Skin of body (tissue), 2 donors: ENCODE measurements around the gene JAM3. TPM values are rescaled to one million over a fixed set of nuclear protein-coding genes. Genes with fewer than 3 reads are reported as not detected.

Source experiments
- DNase-seq: peaks from one replicate; lab custom pipeline; 2025; lab: John Stamatoyannopoulos, UW
- total RNA-seq: library from RNA; depleted of rRNA; stranded (reverse); fragments of >200 nt; gene quantifications from one replicate; pipeline ENCODE4 v1.2.3, GENCODE V29; 2014

Gene JAM3
- total RNA-seq, 1 donor from 2014 or later, result 41.0 TPM

- no peak for DNase-seq
These were observed 29.0 kb upstream of the JAM3 start for GRCh38 chr11:134039726-134040385.

DNA sequence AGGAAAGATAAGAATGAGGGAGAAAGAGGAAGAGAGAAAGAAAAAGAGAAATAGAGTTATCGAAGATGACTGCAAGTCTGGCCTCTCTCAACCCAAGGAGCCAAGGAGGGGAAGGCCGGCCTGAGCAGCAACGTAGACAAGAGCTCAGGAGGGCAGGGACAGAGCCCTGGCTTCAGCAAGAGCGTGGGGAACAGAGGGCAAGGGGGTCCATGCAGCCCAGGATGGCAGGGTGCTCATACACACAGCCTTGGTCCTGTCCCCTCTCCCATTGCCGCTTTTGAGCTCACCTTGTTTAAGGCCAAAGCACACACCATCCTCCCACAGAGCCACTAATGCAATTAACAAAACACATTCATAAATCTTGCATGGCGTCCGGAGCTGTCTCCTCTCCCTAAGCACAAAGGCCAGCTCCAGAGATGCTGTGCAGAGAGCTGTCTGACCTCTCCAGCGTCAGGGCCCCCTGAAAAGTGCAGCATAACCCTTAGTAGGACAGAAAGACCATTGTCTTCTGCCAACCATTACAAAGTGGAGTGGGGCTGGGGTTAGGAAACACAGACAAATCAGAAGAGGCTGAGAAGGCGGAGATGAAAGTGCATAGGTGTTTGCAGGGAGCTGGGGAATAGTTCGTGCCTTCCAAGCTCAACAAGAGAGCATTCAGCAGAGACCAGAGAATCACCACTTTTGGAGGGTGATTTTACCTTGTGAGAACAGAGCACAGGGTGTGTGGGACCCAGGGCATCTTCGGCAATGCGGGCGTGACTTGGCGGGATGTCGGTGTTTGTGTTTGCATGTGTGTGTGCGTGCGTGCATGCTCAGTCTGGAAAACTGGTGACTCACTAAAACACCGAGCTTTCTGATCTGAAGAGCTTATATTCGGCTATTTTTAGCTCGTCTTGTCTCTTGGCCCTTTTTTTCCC lies 28.2 kb upstream of the JAM3 start:
- no peak for DNase-seq

- DNase-seq, result no peak
These were observed 27.5 kb upstream of the JAM3 start for GRCh38 chr11:134041349-134041748.

DNA sequence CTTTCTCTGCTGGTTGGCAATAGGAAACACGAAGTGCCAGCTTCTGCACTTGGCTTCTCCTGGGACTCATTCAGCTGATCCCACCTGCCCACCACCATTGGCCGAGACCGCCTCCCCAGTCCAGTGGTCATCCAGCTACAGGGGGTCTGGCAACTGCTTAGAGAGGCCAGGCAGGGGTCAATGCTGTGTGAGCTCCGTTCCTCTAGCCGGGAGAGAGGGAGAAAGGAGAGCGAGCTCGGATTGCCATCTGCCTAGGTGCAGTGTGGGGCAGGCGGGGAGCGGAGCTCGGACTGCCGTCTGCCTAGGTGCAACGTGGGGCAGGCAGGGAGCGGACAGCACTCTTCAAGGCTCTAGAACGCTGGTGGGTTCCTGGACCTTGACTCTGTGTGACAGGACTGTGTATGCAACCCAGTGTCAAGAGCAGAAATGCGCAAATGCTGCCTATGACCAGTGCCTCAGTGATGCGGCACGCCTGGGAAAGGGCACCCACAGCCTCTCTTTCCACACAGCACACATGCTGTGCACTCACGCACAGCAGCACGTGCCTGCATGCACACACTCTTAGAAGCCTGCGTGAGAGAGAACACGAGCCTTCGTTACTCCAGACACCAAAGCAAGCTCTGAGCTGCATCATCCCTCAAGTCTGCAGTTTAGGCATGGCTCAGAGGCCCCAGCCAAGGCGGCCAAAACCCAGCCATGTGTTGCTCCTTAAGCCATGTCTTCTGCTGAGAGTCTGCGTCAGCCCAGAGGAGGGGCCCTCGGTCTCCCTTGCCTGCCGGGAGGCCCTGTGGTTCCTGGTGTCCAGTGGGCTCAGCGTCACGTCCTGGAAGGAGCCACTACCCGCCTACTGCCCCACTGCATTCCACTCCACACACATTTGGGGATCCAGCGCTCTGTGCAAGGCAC lies 26.8 kb upstream of the JAM3 start:
- DNase-seq, result no peak

DNA sequence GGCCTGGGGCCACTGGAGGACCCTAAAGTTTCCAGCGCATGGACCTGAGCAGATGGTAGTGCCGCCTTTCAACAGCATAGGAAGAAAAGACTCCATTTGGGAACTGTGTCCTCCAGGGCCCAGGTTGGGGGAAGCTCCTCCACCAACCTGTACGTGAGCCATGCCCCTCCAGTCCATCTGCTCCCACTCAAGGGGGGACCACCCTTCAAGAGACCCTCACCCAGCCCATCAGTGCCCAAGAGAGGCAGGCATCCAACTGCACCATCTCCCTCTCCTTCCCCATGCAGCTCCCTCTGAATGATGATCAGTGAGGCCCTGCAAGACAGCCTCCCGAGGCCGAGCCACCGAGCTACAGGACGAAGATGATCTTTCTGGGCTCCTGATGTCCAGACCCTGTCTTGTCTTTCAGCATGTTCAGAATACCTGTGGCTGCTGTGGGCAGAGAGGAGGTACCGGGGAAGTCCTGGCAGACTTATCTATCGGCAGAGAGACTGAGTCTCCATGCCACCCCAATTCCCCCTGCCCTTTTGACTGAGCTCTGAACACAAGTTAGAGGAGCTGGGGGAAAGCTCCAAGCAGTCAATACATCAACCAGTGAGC lies 25.0 kb upstream of the JAM3 start:
- DNase-seq, result no peak

DNA sequence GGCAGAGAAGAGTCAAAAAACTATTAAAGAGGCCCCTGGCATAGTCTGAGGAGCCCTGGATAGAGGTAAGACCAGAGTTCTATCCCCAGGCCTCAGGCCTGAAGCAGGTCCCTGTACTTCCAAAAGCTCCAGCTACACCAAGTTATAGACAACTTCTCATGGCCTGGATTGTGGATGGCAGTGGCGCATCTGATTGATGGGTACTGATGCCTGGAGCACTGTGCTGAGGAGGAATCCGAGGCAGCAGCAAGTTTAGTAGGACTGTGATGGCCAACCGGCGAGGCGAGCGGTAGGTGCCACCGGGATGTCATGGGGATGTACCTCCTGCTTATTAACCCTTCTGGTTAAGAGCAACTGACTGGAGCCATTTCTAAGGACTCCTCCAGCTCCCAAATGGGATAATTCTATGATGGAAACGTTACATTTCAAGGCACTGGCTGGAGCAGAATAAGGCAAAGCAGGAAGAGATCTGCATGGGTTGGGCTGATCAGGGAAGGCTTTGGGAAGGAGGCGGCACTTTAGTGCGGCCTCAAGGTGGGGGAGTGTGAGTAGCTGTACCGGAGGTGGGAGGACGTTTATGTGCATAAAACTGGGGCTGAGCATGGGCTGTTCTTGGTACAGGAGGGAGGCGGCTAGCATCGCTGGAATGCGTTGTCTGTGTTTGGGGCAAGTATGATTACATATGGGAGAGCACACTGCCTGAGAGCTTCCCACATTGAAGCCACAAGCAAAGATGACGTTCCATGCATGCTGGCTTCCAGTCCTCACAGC lies 24.2 kb upstream of the JAM3 start:
- no peak for DNase-seq

GRCh38 chr11:134045799-134046635 lies 22.9 kb upstream of the JAM3 start:
- DNase-seq, result no peak

DNA sequence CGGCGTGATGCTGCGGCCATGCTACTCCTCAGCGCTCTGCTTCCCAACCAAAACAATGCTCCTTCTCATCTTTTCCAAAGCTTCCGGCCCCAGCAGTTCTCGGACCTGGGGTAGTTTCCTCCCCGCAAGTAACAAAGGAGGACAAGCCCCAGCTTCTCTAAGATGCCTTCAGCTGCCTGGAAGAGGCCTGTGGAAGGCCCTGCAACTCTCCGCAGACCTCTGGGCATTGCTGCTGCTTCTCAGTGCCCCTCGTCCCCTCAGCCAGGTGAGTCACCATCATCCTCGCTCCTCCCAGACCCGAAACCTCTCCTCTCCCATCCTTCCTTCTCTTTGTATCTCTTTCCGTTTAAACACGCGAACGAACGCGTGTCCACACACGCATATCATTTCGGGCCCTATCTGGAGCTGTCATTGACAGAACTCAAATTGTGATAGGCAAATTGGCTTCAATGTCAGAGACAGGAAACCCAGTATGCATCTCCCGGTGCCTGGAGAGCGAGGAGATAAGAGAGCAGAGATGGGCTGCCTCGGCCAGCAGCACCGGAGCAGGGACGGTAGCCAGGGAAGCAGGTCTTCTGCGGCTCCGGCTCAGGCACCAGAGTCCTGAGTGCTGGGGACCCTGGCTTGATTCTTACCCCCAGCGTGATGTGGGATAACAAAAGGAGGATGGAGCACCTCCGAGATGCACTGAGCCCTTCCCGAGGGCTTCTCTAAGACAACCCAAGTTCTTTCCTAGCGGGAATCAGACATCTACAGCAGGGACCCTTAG lies 22.0 kb upstream of the JAM3 start:
- no peak for DNase-seq

- no peak for DNase-seq
These were observed 21.3 kb upstream of the JAM3 start for GRCh38 chr11:134047586-134047999.

DNA sequence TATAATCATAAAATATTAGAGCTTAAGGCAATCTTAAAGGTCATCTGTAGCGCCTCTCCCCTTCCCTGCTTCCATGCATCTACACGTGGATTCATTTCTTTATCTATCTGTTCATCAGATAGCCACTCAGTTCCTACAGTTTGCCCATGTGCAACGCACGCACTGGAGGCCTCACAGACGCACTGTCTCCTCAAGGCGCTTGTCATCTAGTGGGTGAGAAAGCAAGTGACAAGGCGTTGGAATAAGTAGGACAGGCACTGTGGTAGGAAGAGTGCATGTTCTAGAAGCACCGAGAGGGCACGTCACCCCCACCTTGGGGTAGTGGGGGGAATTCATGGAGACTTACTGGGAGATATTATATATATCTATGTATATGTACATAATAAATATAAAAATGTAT lies 20.8 kb upstream of the JAM3 start:
- DNase-seq, result no peak

GRCh38 chr11:134049303-134049702 lies 19.6 kb upstream of the JAM3 start:
- no peak for DNase-seq

DNA sequence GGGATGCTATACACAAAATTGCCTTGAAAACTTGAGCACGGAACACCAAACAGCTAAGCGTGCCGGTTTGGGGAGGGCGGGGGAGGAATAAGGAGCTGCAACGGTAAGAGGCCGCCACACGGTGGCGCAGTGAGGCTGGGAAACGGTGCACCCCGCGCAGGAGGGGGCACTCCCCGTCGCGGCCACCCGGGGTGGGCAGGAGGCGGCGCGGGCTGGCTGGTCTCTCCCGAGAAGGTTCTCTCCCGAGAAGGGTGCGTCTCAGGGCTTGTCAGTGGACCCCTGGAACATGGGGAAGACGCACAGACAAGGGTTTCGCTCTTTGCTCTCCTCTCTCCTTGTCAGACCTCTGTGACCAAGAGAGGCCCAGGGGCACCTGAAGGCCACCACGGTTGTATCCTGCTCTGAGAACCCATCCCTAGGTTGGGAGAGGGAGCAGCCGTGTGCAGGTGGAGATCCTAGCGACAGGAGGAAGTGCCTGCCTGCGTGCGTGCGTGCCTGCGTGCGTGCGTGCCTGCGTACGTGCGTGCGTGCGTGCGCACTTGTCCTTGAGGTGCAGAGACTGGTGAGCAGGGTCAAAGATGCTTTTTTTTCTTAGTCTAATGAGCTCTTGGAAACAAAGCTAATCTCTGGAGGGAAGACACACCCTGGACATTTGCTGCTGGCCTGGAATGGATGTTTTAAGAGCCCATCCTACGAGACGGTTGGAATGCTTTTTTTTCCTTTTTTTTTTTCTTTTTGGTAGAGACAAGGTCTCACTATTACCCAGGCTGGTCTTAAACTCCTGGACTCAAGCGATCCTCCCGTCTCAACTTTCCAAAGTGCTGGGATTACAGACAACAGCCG lies 18.1 kb upstream of the JAM3 start:
- DNase-seq, result peak; percentile 31

DNA sequence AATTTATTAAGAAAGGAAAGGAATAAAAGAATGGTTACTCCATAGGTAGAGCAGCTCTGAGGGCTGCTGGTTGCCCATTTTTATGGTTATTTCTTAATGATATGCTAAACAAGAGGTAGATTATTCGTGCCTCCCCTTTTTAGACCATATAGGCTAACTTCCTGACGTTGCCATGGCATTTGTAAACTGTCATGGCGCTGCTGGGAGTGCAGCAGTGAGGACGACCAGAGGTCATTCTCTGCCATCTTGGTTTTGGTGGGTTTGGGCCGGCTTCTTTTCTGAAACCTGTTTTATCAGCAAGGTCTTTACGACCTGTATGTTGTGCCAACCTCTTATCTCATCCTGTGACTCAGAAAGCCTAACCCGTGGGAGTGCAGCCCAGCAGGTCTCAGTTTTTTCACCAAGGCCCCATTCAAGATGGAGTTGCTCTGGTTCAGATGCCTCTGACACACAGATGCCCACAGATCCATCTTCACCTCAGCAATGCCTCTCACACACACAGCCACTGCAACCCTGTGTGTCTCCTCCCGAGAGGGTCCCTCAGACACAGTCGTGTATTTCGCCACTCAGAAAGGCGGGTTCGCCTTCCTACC lies 16.4 kb upstream of the JAM3 start:
- DNase-seq, result no peak

DNA sequence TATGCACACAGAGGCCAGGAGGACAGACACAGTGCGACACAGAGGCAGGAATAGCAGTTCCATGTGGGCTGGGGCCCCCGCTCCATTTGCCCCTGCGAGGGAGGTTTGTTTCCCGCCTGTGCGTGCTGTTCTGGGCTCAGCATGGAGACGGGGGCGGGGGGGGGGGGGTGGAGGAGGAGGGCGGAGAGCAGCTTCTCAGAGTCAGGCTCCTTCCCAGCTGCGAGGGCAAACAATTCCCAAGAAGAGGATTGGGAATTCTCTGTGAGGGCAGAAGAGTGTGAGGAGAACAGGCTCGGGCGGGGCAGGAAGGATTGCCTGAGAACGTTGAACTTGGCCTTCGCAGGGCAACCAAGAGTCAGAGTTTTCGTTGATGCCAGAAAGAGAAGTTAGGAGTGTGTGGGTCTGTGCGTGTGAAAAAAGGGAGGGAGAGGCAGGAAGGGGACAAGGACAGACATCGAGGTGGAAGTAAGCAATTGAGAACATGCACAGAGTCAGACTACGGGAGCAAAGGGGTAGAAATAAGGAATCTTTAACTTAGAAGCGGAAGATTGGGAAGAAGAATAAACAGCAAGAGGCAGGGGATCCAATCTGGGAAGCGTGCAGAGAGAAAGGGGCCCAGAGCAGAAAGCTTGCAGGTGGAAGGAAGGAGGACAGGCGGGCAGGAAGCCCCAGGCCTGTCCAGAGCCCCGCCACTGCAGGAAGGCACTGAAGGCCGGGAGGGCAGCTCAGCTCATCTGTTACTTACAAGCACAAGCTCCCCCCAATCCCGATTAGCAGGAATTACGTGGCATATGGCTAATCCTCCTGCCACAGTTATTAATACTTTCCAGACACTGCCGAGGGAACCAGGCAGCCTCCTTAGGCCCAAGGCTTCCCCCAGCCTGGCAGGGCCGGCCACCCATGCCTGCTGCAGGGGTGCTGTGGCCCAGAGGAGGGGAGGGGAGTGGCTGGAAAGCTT lies 15.6 kb upstream of the JAM3 start:
- no peak for DNase-seq

DNA sequence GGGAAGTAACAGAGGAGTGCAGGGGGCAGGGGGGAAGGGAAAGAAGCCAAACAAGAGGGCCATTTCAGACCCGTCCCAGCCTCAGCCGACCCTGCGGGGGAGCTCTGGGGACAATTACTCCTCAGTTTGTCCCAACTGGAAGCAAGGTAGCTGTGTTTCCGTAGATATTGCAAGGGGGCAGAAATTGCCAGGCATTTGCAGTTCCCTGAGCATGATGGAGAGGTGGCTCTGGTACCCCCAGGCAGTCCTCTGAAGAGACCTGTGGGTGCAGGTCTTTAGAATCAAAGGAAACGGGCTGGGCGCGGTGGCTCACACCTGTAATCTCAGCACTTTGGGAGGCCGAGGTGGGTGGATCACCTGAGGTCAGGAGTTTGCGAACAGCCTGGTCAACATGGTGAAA lies 13.8 kb upstream of the JAM3 start:
- DNase-seq, result no peak

DNA sequence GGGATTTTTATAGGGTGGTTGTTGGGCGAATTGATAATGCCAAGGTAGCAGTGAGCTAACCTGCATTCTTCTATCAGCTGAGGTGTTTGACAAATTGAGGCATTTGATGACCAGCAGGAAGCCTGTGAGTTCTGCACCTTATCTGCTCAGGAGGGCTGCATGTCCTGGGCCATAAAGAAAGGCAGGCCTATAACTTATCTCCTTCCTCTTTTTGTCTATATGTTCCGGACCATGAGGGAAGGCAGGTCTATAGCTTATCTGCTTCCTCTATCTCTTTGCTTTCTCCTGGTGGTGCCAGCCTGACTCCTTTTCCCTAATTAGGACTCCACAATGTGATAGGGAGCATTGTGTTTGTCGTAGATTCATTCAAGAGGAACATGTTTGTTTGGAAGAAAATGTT lies 8.6 kb upstream of the JAM3 start:
- no peak for DNase-seq
